Tibial nerve (tissue), 4 donors: ENCODE data around the gene CIT. TPM values are rescaled to one million over a fixed set of nuclear protein-coding genes. Genes with fewer than 3 reads are reported as not detected.

Experiments
- DNase-seq, 2 donors: peaks; one replicate each; pipeline ENCODE4 v3.0.0-alpha.2; 2019; ENCODE audit warnings: low spot score in 2 of 2
- H3K27ac ChIP-seq, 4 donors: fragments of 200-600 bp; sonication (generic) in 3 of 4; one replicate each; pipeline ENCODE4 v1.5.1; 2017 to 2019; ENCODE audit warnings: mild to moderate bottlenecking in 1 of 4
- H3K27me3 ChIP-seq, 2 donors: fragments of 200-600 bp; sonication (generic) in 1 of 2; one replicate each; pipeline versions ENCODE4 v1.5.1 to v1.6.0; 2017 to 2019
- H3K36me3 ChIP-seq, 3 donors: fragments of 200-600 bp; sonication (generic); one replicate each; pipeline ENCODE4 v1.5.1; 2018 to 2019
- H3K4me1 ChIP-seq, 4 donors: fragments of 200-600 bp; sonication (generic) in 3 of 4; one replicate each; pipeline ENCODE4 v1.5.1; 2017 to 2019
- H3K4me3 ChIP-seq, 4 donors: fragments of 200-600 bp; sonication (generic) in 3 of 4; one replicate each; pipeline ENCODE4 v1.5.1; 2017 to 2019; ENCODE audit warnings: mild to moderate bottlenecking in 1 of 4, moderate library complexity in 1 of 4
- H3K9me3 ChIP-seq, 4 donors: fragments of 200-600 bp; sonication (generic) in 3 of 4; one replicate each; pipeline ENCODE4 v1.5.1; 2017 to 2019
- CTCF ChIP-seq, 5 experiments: fragments of 200-600 bp in 3 of 5; fragments of 450-650 bp in 2 of 5; sonication (generic) in 3 of 5; IDR thresholded peaks; one replicate each; pipeline ENCODE4 v1.5.1; 2016 to 2019; ENCODE audit warnings: antibody characterized with exemption in 5 of 5, mild to moderate bottlenecking in 3 of 5, moderate library complexity in 2 of 5
- EP300 ChIP-seq, 2 donors: sonication (generic); formaldehyde crosslinking; IDR thresholded peaks; one replicate each; pipeline ENCODE4 v1.6.1; 2017; ENCODE audit warnings: antibody characterized with exemption in 2 of 2, mild to moderate bottlenecking in 1 of 2
- POLR2A ChIP-seq, 2 donors: fragments of 450-650 bp; IDR thresholded peaks; one replicate each; pipeline ENCODE4 v1.6.1; 2017; ENCODE audit warnings: antibody characterized with exemption in 2 of 2, mild to moderate bottlenecking in 2 of 2, moderate library complexity in 2 of 2
- WGBS, 2 donors: methylation state at CpG; one replicate each; pipeline ENCODE4 v1.1.5; 2018; 5-methylcytosine and 5-hydroxymethylcytosine counted together
- total RNA-seq, 4 donors: library from RNA; depleted of rRNA; stranded (reverse); fragments of >200 nt; gene quantifications; one replicate each; pipeline ENCODE4 v1.1.0, GENCODE V29; 2016

Gene CIT
- total RNA-seq, 4 donors from 2014 or later: 22.0 to 72.1 (median 40.8) TPM

- no peak overlapping the region for H3K27ac ChIP-seq
- DNase-seq: no peak
- H3K4me1 ChIP-seq: no peaks in the 10 kb centered on the region
- WGBS, 2 donors: 83 to 87% methylated on average over 5 of the region's 5 CpGs
- no peaks in the 10 kb centered on the region for H3K27me3 ChIP-seq
- H3K4me3 ChIP-seq: no peak overlapping the region
- no peaks in the 10 kb centered on the region for H3K36me3 ChIP-seq
- no peaks in the 10 kb centered on the region for H3K9me3 ChIP-seq
- no peak for TF ChIP-seq EP300 (IDR thresholded peaks at IDR 0.05)
- no peak for TF ChIP-seq CTCF (IDR thresholded peaks at IDR 0.05)
- no peak for TF ChIP-seq POLR2A (IDR thresholded peaks at IDR 0.05)
Observed at GRCh38 chr12:119819322-119819721, 57.8 kb downstream of the CIT start.

- no peaks in the 10 kb centered on the region for H3K36me3 ChIP-seq
- WGBS, 2 donors: 86 to 97% methylated on average over 2 of the region's 2 CpGs
- no peak overlapping the region for H3K27ac ChIP-seq
- H3K9me3 ChIP-seq: no peaks in the 10 kb centered on the region
- H3K27me3 ChIP-seq: no peaks in the 10 kb centered on the region
- H3K4me3 ChIP-seq: no peak overlapping the region
- no peak for TF ChIP-seq POLR2A (IDR thresholded peaks at IDR 0.05)
- TF ChIP-seq EP300 (IDR thresholded peaks at IDR 0.05): no peak
- TF ChIP-seq CTCF (IDR thresholded peaks at IDR 0.05): no peak
- H3K4me1 ChIP-seq: no peaks in the 10 kb centered on the region
- no peak for DNase-seq
Observed at GRCh38 chr12:119817546-119818343, 59.4 kb downstream of the CIT start.

GRCh38 chr12:119809023-119809422, 68.1 kb downstream of the CIT start:
- Histone ChIP-seq H3K4me1 (peaks cover 0 to 20% (median 0%) of the 10 kb centered on the region in 4 donors), H3K27me3 (no peaks in the 10 kb centered on the region), H3K27ac (peak overlapping the region; percentile 3 to 78 (median 55)), H3K36me3 (no peaks in the 10 kb centered on the region), H3K9me3 (no peaks in the 10 kb centered on the region), H3K4me3 (peak overlapping the region in 2 of 4 donors; percentile 26 to 28)
- no peak for DNase-seq
- WGBS, 2 donors: 53 to 62% methylated on average over 2 of the region's 2 CpGs
- no peak for TF ChIP-seq EP300 (IDR thresholded peaks at IDR 0.05)
- no peak for TF ChIP-seq POLR2A (IDR thresholded peaks at IDR 0.05)
- no peak for TF ChIP-seq CTCF (IDR thresholded peaks at IDR 0.05)

- H3K4me1 ChIP-seq: peaks cover 0 to 26% (median 0%) of the 10 kb centered on the region in 4 donors
- TF ChIP-seq CTCF (IDR thresholded peaks at IDR 0.05) (no peak), EP300 (IDR thresholded peaks at IDR 0.05) (no peak), POLR2A (IDR thresholded peaks at IDR 0.05) (no peak)
- H3K9me3 ChIP-seq: no peaks in the 10 kb centered on the region
- H3K27ac ChIP-seq: peak overlapping the region in 3 of 4 donors; percentile 32 to 78 (median 78)
- no peaks in the 10 kb centered on the region for H3K36me3 ChIP-seq
- 58 to 66% methylated on average over 6 of the region's 6 CpGs for WGBS, 2 donors
- no peaks in the 10 kb centered on the region for H3K27me3 ChIP-seq
- H3K4me3 ChIP-seq: peak overlapping the region in 2 of 4 donors; percentile 26 to 28
- DNase-seq: no peak
Observed at GRCh38 chr12:119808441-119808840, 68.7 kb downstream of the CIT start.

- H3K9me3 ChIP-seq: no peaks in the 10 kb centered on the region
- peaks cover 0 to 33% (median 0%) of the 10 kb centered on the region in 4 donors for H3K4me1 ChIP-seq
- no peaks in the 10 kb centered on the region for H3K27me3 ChIP-seq
- H3K27ac ChIP-seq: no peak overlapping the region
- no peak overlapping the region for H3K4me3 ChIP-seq
- TF ChIP-seq EP300 (IDR thresholded peaks at IDR 0.05) (no peak), POLR2A (IDR thresholded peaks at IDR 0.05) (no peak), CTCF (IDR thresholded peaks at IDR 0.05) (no peak)
- H3K36me3 ChIP-seq: no peaks in the 10 kb centered on the region
- no peak for DNase-seq
Observed at GRCh38 chr12:119807380-119807779, 69.7 kb downstream of the CIT start.
